HG03060 (cell line): ENCODE results near the gene RTN4RL2.
"Not testable (repeated sequence)": the region's sequence is repeated elsewhere in the genome, so short reads cannot be mapped to it uniquely, and the experiment has no call there.

ENCODE experiments used
- ATAC-seq: cut with Tn5 transposase; IDR thresholded peaks from one replicate; pipeline ENCODE4 v1.9.1; 2021; ENCODE audit warnings: low read depth, moderate number of reproducible peaks; ENCODE audit not compliant: unreplicated experiment

The RTN4RL2 gene

GRCh38 chr11:57432149-57432561 is 28.2 kb upstream of the RTN4RL2 start:
- ATAC-seq, result no peak

- ATAC-seq, result no peak
These were observed 27.6 kb upstream of the RTN4RL2 start for GRCh38 chr11:57432714-57433163.

- no peak for ATAC-seq
These were observed 25.4 kb upstream of the RTN4RL2 start for GRCh38 chr11:57434640-57435546.

GRCh38 chr11:57436031-57436430 is 24.3 kb upstream of the RTN4RL2 start:
- no peak for ATAC-seq

- no peak for ATAC-seq
These were observed 21.7 kb upstream of the RTN4RL2 start for GRCh38 chr11:57438345-57439285.

GRCh38 chr11:57439786-57440185 is 20.5 kb upstream of the RTN4RL2 start:
- no peak for ATAC-seq

- no peak for ATAC-seq
These were observed 19.4 kb upstream of the RTN4RL2 start for GRCh38 chr11:57440744-57441414.

GRCh38 chr11:57444362-57445121 is 15.8 kb upstream of the RTN4RL2 start:
- ATAC-seq, result no peak

- ATAC-seq, result not testable (repeated sequence)
These were observed 15.3 kb upstream of the RTN4RL2 start for GRCh38 chr11:57445122-57445394.

- no peak for ATAC-seq
These were observed 14.3 kb upstream of the RTN4RL2 start for GRCh38 chr11:57446055-57446454.

- no peak for ATAC-seq
These were observed 6.7 kb upstream of the RTN4RL2 start for GRCh38 chr11:57453543-57454177.

GRCh38 chr11:57456960-57457642 is 3.2 kb upstream of the RTN4RL2 start:
- no peak for ATAC-seq

- ATAC-seq, result no peak
These were observed 2.7 kb upstream of the RTN4RL2 start for GRCh38 chr11:57457643-57458023.

GRCh38 chr11:57458060-57458409 is 2.3 kb upstream of the RTN4RL2 start:
- no peak for ATAC-seq

- ATAC-seq, result no peak
These were observed 1.7 kb upstream of the RTN4RL2 start for GRCh38 chr11:57458410-57459163.

GRCh38 chr11:57459164-57460021 is 935 bp upstream of the RTN4RL2 start:
- no peak for ATAC-seq
